ENCODE data around the gene NOTCH4. TPM values are rescaled to one million over a fixed set of nuclear protein-coding genes. Genes with fewer than 3 reads are reported as not detected.
A peak's percentile ranks its signal among the peaks of the same experiment; 100 is the strongest.

Gene NOTCH4
- total and polyA plus RNA-seq, 9 of the 15 experiments (the other 6 are each of a cell fraction or from before 2014, with no cell fraction given): 0.24 to 4.3 (median 1.7) TPM

DNA sequence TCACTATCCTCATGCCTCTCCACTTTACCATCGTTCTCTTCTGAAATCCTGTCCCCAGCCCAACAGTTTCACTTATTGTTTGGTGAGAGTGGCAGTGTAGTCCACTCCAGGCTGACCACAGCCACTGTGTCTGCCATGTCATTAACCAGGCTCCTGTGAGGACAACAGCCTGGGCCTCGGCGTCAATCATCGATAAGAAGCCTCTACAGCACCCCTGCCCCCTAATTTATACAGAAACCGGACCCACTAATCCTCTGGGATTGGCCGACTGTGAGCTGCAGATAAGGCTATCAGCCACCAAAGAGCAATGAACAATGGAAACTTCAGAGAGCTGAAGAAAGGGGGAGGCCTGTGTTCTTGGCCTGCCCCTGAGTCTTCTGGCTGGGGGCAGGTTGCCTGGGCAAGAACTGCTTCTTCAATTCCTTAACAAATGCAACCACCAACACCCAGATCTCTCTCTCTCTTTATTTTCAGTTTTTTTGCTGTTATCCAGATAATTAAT lies 56.1 kb downstream of the NOTCH4 start (continued):
- TF ChIP-seq, protein P1, sequence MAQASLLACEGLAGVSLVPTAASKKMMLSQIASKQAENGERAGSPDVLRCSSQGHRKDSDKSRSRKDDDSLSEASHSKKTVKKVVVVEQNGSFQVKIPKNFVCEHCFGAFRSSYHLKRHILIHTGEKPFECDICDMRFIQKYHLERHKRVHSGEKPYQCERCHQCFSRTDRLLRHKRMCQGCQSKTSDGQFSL (CRISPR knock-in tag; IDR thresholded peaks at IDR 0.05): no peak
- TF ChIP-seq, protein P1 (tag; IDR thresholded peaks at IDR 0.05): no peak; a peak in 1 of 4 replicates
- peak; percentile 85; the same call in 1 of the 2 replicates for TF ChIP-seq TARDBP (IDR thresholded peaks at IDR 0.05)
- peak; percentile 93 for TF ChIP-seq TEAD4 (IDR thresholded peaks at IDR 0.05; ENCODE audit: low read length)
- TF ChIP-seq TEAD4 (CRISPR knock-in tag; IDR thresholded peaks at IDR 0.05; ENCODE audit: borderline replicate concordance): no peak
- TF ChIP-seq MEF2D (tag; conservative IDR thresholded peaks at IDR 0.05; ENCODE audit: low read depth): 0 out of 2 replicates have a peak, but pooled peaks have one; percentile 50
- no peak; the same call in 1 of the 2 replicates for TF ChIP-seq NKRF (IDR thresholded peaks at IDR 0.05; ENCODE audit: borderline replicate concordance)
- no peak for TF ChIP-seq ARID4B (CRISPR knock-in tag; IDR thresholded peaks at IDR 0.05)
- TF ChIP-seq SIN3B (IDR thresholded peaks at IDR 0.05; ENCODE audit: low read depth): peak; percentile 20; the same call in 1 of the 2 replicates
- TF ChIP-seq FUS (optimal IDR thresholded peaks at IDR 0.05; ENCODE audit: low read depth, low read length): no peak
- TF ChIP-seq, protein P2, sequence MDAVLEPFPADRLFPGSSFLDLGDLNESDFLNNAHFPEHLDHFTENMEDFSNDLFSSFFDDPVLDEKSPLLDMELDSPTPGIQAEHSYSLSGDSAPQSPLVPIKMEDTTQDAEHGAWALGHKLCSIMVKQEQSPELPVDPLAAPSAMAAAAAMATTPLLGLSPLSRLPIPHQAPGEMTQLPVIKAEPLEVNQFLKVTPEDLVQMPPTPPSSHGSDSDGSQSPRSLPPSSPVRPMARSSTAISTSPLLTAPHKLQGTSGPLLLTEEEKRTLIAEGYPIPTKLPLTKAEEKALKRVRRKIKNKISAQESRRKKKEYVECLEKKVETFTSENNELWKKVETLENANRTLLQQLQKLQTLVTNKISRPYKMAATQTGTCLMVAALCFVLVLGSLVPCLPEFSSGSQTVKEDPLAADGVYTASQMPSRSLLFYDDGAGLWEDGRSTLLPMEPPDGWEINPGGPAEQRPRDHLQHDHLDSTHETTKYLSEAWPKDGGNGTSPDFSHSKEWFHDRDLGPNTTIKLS (IDR thresholded peaks at IDR 0.05; ENCODE audit: borderline replicate concordance, low read depth): peak; percentile 60; the same call in 1 of the 2 replicates
- TF ChIP-seq LARP7 (IDR thresholded peaks at IDR 0.05): no peak
- TF ChIP-seq ZNF311 (CRISPR knock-in tag; IDR thresholded peaks at IDR 0.05): peak; percentile 41; the same call in 1 of the 2 replicates
- peak; percentile 74 for TF ChIP-seq TBP (optimal IDR thresholded peaks at IDR 0.05; ENCODE audit: low read depth, low read length)
- no peak for TF ChIP-seq ZNF263 (CRISPR knock-in tag; IDR thresholded peaks at IDR 0.05; ENCODE audit: borderline replicate concordance)
- TF ChIP-seq SP2 (IDR thresholded peaks at IDR 0.05; ENCODE audit: extremely low read depth, low read depth, low read length, poor library complexity, severe bottlenecking): no peak
- no peak for TF ChIP-seq CHCHD3 (CRISPR knock-in tag; IDR thresholded peaks at IDR 0.05)
- TF ChIP-seq KLF10 (CRISPR knock-in tag; IDR thresholded peaks at IDR 0.05): no peak
- TF ChIP-seq ZKSCAN8 (CRISPR knock-in tag; IDR thresholded peaks at IDR 0.05): no peak; the same call in 1 of the 2 replicates
- TF ChIP-seq ZNF589 (CRISPR knock-in tag; IDR thresholded peaks at IDR 0.05; ENCODE audit: low read depth): peak; percentile 92; the same call in 1 of the 2 replicates

All from K562 (cell line).